Mucosa of descending colon (tissue), 3 donors: ENCODE results near the gene SLC37A3. TPM values are rescaled to one million over a fixed set of nuclear protein-coding genes. Genes with fewer than 3 reads are reported as not detected.
"Not testable (repeated sequence)": the region's sequence is repeated elsewhere in the genome, so short reads cannot be mapped to it uniquely, and the experiment has no call there.

Experiments
- ATAC-seq: fragments of 200-7000 bp; cut with Tn5 transposase; one replicate; pipeline ENCODE4 v1.9.1; 2020; ENCODE audit warnings: mild to moderate bottlenecking, moderate library complexity
- DNase-seq, 3 donors: peaks; one replicate each; pipeline ENCODE4 v3.0.0-alpha.2; 2020
- H3K36me3 ChIP-seq: fragments of 200-600 bp; one replicate; pipeline ENCODE4 v1.8.0; 2021; ENCODE audit warnings: low read depth, mild to moderate bottlenecking
- H3K4me1 ChIP-seq: fragments of 200-600 bp; one replicate; pipeline ENCODE4 v1.8.0; 2021; ENCODE audit warnings: low read depth, mild to moderate bottlenecking
- H3K4me3 ChIP-seq: fragments of 200-600 bp; one replicate; pipeline ENCODE4 v1.8.0; 2021; ENCODE audit warnings: mild to moderate bottlenecking
- H3K9me3 ChIP-seq: fragments of 200-600 bp; one replicate; pipeline ENCODE4 v1.8.0; 2021; ENCODE audit warnings: mild to moderate bottlenecking
- CTCF ChIP-seq: fragments of 200-600 bp; IDR thresholded peaks from one replicate; pipeline ENCODE4 v1.8.0; 2022; ENCODE audit warnings: antibody characterized with exemption, mild to moderate bottlenecking
- intact Hi-C, 2 donors: fragments of 100-400 bp; cut with DNase I in 1 of 2; cut with micrococcal nuclease in 1 of 2; formaldehyde crosslinking; loops; one replicate each; pipeline versions ENCODE4 v1.11.0 to v1.11.1; 2022; cut with DNase I, micrococcal nuclease
- total RNA-seq, 3 donors: library from RNA; stranded (reverse); fragmentation: NEBNext Ultra II Directional in 2 of 3; extraction: Animal tissue kit (Norgen Biotek cat#: 25700) in 2 of 3; gene quantifications; one replicate each; pipeline versions ENCODE4 v1.2.1 to v1.2.4, GENCODE V29; 2021 to 2023
- donor health status: DM: no; HTN: no; CAD: no; lungs with moderate emphysema.
- donor health status: DM: no; HTN: no; CAD: no.
- donor health status: DM: no; HTN: yes; CAD: no.

SLC37A3 gene
- total RNA-seq, 3 donors from 2014 or later = 49.0 to 68.6 (median 55.8) TPM

GRCh38 chr7:140322759-140323158, 75.6 kb downstream of the SLC37A3 start:
- Histone ChIP-seq H3K4me3 (no peak overlapping the region), H3K4me1 (peaks cover 17% of the 10 kb centered on the region), H3K9me3 (no peaks in the 10 kb centered on the region), H3K36me3 (no peaks in the 10 kb centered on the region)
- ATAC-seq (no peak), DNase-seq (no peak)
- intact Hi-C loops = loop anchor here in 1 of 2 donors (10.0 kb wide), 1 partner anchor 158 kb away; no protein-coding TSS in a partner anchor
- TF ChIP-seq CTCF = no peak

- H3K4me1 ChIP-seq = peaks cover 18% of the 10 kb centered on the region
- DNase-seq, H3K9me3 ChIP-seq, ATAC-seq, H3K36me3 ChIP-seq, H3K4me3 ChIP-seq: not testable (repeated sequence)
- intact Hi-C loops = loop anchor here in 1 of 2 donors (10.0 kb wide), 1 partner anchor 155 kb away; no protein-coding TSS in a partner anchor
These were observed 78.3 kb downstream of the SLC37A3 start for GRCh38 chr7:140320078-140320477.

- H3K4me3 ChIP-seq = no peak overlapping the region
- intact Hi-C loops = loop anchor here in 1 of 2 donors (10.0 kb wide), 1 partner anchor 133 kb away; no protein-coding TSS in a partner anchor
- ATAC-seq = no peak
- no peak for TF ChIP-seq CTCF
- no peaks in the 10 kb centered on the region for H3K9me3 ChIP-seq
- H3K4me1 ChIP-seq = peaks cover 18% of the 10 kb centered on the region
- no peaks in the 10 kb centered on the region for H3K36me3 ChIP-seq
- DNase-seq = no peak
These were observed 80.3 kb downstream of the SLC37A3 start for GRCh38 chr7:140317999-140318398.

- H3K4me3 ChIP-seq = no peak overlapping the region
- peaks cover 18% of the 10 kb centered on the region for H3K4me1 ChIP-seq
- no peak for TF ChIP-seq CTCF
- intact Hi-C loops = loop anchor here in 1 of 2 donors (10.0 kb wide), 1 partner anchor 133 kb away; no protein-coding TSS in a partner anchor
- DNase-seq = no peak
- no peaks in the 10 kb centered on the region for H3K9me3 ChIP-seq
- no peak for ATAC-seq
- H3K36me3 ChIP-seq = no peaks in the 10 kb centered on the region
These were observed 80.7 kb downstream of the SLC37A3 start for GRCh38 chr7:140317597-140317996.

GRCh38 chr7:140316165-140316661, 82.1 kb downstream of the SLC37A3 start:
- no peak overlapping the region for H3K4me3 ChIP-seq
- H3K36me3 ChIP-seq = no peaks in the 10 kb centered on the region
- DNase-seq (peak; percentile 54 to 70 (median 67)), ATAC-seq (peak; percentile 94)
- peaks cover 2% of the 10 kb centered on the region for H3K9me3 ChIP-seq
- no peak for TF ChIP-seq CTCF
- intact Hi-C loops = loop anchor here in 1 of 2 donors (10.0 kb wide), 1 partner anchor 131 kb away; no protein-coding TSS in a partner anchor
- H3K4me1 ChIP-seq = peaks cover 18% of the 10 kb centered on the region

GRCh38 chr7:140315498-140316164, 82.7 kb downstream of the SLC37A3 start:
- peaks cover 18% of the 10 kb centered on the region for H3K4me1 ChIP-seq
- no peak for TF ChIP-seq CTCF
- ATAC-seq (no peak), DNase-seq (no peak)
- intact Hi-C loops = loop anchor here in 1 of 2 donors (10.0 kb wide), 1 partner anchor 131 kb away; no protein-coding TSS in a partner anchor
- peaks cover 2% of the 10 kb centered on the region for H3K9me3 ChIP-seq
- no peak overlapping the region for H3K4me3 ChIP-seq
- H3K36me3 ChIP-seq = no peaks in the 10 kb centered on the region
